Embryonic facial prominence (tissue), 1 donor: ENCODE measurements around the gene TEX55.
"Not testable (repeated sequence)": the region's sequence is repeated elsewhere in the genome, so short reads cannot be mapped to it uniquely, and the experiment has no call there.

Experiments
- DNase-seq: peaks from one replicate; pipeline ENCODE4 v3.0.0-alpha.2; 2016; ENCODE audit errors: extremely low spot score

The TEX55 gene

GRCh38 chr3:119145500-119146167 is at the start of gene TEX55:
Gene TEX55 (plus strand): TSS chr3:119146165. CDS start chr3:119146190, 25 bp downstream.
- peak; percentile 49 for DNase-seq

GRCh38 chr3:119098003-119098402 is 48.0 kb upstream of the TEX55 start:
- no peak for DNase-seq

GRCh38 chr3:119098619-119099222 is 47.2 kb upstream of the TEX55 start:
- no peak for DNase-seq

- DNase-seq: no peak
Measured at GRCh38 chr3:119099785-119100184, 46.2 kb upstream of the TEX55 start.

GRCh38 chr3:119104031-119104430 is 41.9 kb upstream of the TEX55 start:
- DNase-seq: no peak

GRCh38 chr3:119118330-119118729 is 27.6 kb upstream of the TEX55 start:
- DNase-seq: not testable (repeated sequence)

GRCh38 chr3:119120480-119120879 is 25.5 kb upstream of the TEX55 start:
- DNase-seq: no peak

- DNase-seq: no peak
Measured at GRCh38 chr3:119122350-119122749, 23.6 kb upstream of the TEX55 start.

GRCh38 chr3:119125342-119125741 is 20.6 kb upstream of the TEX55 start:
- no peak for DNase-seq

- DNase-seq: no peak
Measured at GRCh38 chr3:119125742-119126504, 20.0 kb upstream of the TEX55 start.

GRCh38 chr3:119130291-119130690 is 15.7 kb upstream of the TEX55 start:
- not testable (repeated sequence) for DNase-seq

- DNase-seq: not testable (repeated sequence)
Measured at GRCh38 chr3:119132291-119132690, 13.7 kb upstream of the TEX55 start.

GRCh38 chr3:119139360-119139759 is 6.6 kb upstream of the TEX55 start:
- not testable (repeated sequence) for DNase-seq

- no peak for DNase-seq
Measured at GRCh38 chr3:119140466-119140865, 5.5 kb upstream of the TEX55 start.

- no peak for DNase-seq
Measured at GRCh38 chr3:119145128-119145499, 851 bp upstream of the TEX55 start.

GRCh38 chr3:119146578-119147375 is 812 bp downstream of the TEX55 start:
- DNase-seq: no peak

- DNase-seq: no peak
Measured at GRCh38 chr3:119147494-119147893, 1.5 kb downstream of the TEX55 start.

GRCh38 chr3:119148493-119149180 is 2.7 kb downstream of the TEX55 start:
- DNase-seq: no peak

GRCh38 chr3:119149484-119149883 is 3.5 kb downstream of the TEX55 start:
- no peak for DNase-seq

GRCh38 chr3:119156868-119157267 is 10.9 kb downstream of the TEX55 start:
- no peak for DNase-seq

- DNase-seq: no peak
Measured at GRCh38 chr3:119157971-119158370, 12.0 kb downstream of the TEX55 start.
